Astrocyte (in vitro differentiated cells and primary cell): ENCODE measurements around the gene PTPRN2. TPM values are rescaled to one million over a fixed set of nuclear protein-coding genes. Genes with fewer than 3 reads are reported as not detected.

ENCODE experiments used
- DNase-seq: peaks from one replicate; pipeline ENCODE4 v3.0.0-alpha.2; 2010; ENCODE audit warnings: low read depth
- FAIRE-seq: peaks from 2 replicates; lab custom pipeline; 2011; peaks lifted over from hg19 to GRCh38; lab: Jason Lieb, UNC
- H2AFZ ChIP-seq: 2 replicates; pipeline ENCODE4 v1.6.0; 2012; ENCODE audit warnings: low read depth, low read length, inconsistent platforms
- H3K27ac ChIP-seq: 2 replicates; pipeline ENCODE4 v1.5.1; 2011; ENCODE audit warnings: low read depth, low read length, inconsistent platforms
- H3K27me3 ChIP-seq: 2 replicates; pipeline ENCODE4 v1.6.0; 2011; ENCODE audit warnings: low read length, inconsistent platforms; ENCODE audit not compliant: insufficient read depth
- H3K36me3 ChIP-seq: 2 replicates; pipeline ENCODE4 v1.5.1; 2011; ENCODE audit warnings: low read length, inconsistent platforms; ENCODE audit not compliant: insufficient read depth
- H3K4me1 ChIP-seq: 2 replicates; pipeline ENCODE4 v1.5.1; 2011; ENCODE audit warnings: low read length, inconsistent platforms; ENCODE audit not compliant: insufficient read depth
- H3K4me2 ChIP-seq: 2 replicates; pipeline ENCODE4 v1.6.0; 2012; ENCODE audit warnings: low read length, inconsistent platforms
- H3K4me3 ChIP-seq: 2 replicates; pipeline ENCODE4 v1.5.1; 2011; ENCODE audit warnings: low read depth, mild to moderate bottlenecking, low read length, inconsistent platforms; ENCODE audit not compliant: insufficient read depth
- H3K79me2 ChIP-seq: 2 replicates; pipeline ENCODE4 v1.6.0; 2012; ENCODE audit warnings: mild to moderate bottlenecking, low read length, inconsistent platforms; ENCODE audit not compliant: insufficient read depth
- H3K9ac ChIP-seq: 2 replicates; pipeline ENCODE4 v1.6.0; 2012; ENCODE audit warnings: mild to moderate bottlenecking, low read length, inconsistent platforms
- H3K9me3 ChIP-seq: 2 replicates; pipeline ENCODE4 v1.5.1; 2012; ENCODE audit warnings: low read depth, mild to moderate bottlenecking, low read length, inconsistent platforms; ENCODE audit not compliant: insufficient read depth
- H4K20me1 ChIP-seq: 2 replicates; pipeline ENCODE4 v1.6.0; 2012; ENCODE audit warnings: low read length, inconsistent platforms; ENCODE audit not compliant: insufficient read depth
- H3K27ac Mint-ChIP-seq: one replicate; pipeline ENCODE4 v1.8.0; 2021; ENCODE audit warnings: mild to moderate bottlenecking, mixed read lengths; ENCODE audit not compliant: unreplicated experiment
- H3K27me3 Mint-ChIP-seq: one replicate; pipeline ENCODE4 v1.8.0; 2021; ENCODE audit warnings: low read depth, mixed read lengths; ENCODE audit not compliant: unreplicated experiment
- H3K36me3 Mint-ChIP-seq: one replicate; pipeline ENCODE4 v1.8.0; 2021; ENCODE audit warnings: low read depth, mixed read lengths; ENCODE audit not compliant: unreplicated experiment
- H3K4me1 Mint-ChIP-seq: one replicate; pipeline ENCODE4 v1.8.0; 2021; ENCODE audit warnings: low read depth, mixed read lengths; ENCODE audit not compliant: unreplicated experiment
- H3K4me3 Mint-ChIP-seq: one replicate; pipeline ENCODE4 v1.8.0; 2021; ENCODE audit warnings: mild to moderate bottlenecking, moderate library complexity, mixed read lengths; ENCODE audit not compliant: unreplicated experiment
- H3K9me3 Mint-ChIP-seq: one replicate; pipeline ENCODE4 v1.8.0; 2021; ENCODE audit warnings: mild to moderate bottlenecking, mixed read lengths; ENCODE audit not compliant: unreplicated experiment
- EZH2 ChIP-seq: IDR thresholded peaks from 2 replicates; pipeline ENCODE4 v1.6.1; 2012; ENCODE audit warnings: mild to moderate bottlenecking, low read length, inconsistent platforms; ENCODE audit not compliant: insufficient read depth
- total RNA-seq: library from RNA; stranded (reverse); gene quantifications from 2 replicates; pipeline ENCODE4 v1.2.1, GENCODE V29; 2021
- TF ChIP-seq, protein P1 (sequence below): IDR thresholded peaks from 2 replicates; pipeline ENCODE4 v1.5.1; 2011; ENCODE audit warnings: low read depth, mild to moderate bottlenecking, inconsistent platforms, low read length, moderate library complexity; ENCODE audit not compliant: insufficient read depth

Gene PTPRN2
- total RNA-seq, 1 donor from 2014 or later = 0.09 TPM

DNA sequence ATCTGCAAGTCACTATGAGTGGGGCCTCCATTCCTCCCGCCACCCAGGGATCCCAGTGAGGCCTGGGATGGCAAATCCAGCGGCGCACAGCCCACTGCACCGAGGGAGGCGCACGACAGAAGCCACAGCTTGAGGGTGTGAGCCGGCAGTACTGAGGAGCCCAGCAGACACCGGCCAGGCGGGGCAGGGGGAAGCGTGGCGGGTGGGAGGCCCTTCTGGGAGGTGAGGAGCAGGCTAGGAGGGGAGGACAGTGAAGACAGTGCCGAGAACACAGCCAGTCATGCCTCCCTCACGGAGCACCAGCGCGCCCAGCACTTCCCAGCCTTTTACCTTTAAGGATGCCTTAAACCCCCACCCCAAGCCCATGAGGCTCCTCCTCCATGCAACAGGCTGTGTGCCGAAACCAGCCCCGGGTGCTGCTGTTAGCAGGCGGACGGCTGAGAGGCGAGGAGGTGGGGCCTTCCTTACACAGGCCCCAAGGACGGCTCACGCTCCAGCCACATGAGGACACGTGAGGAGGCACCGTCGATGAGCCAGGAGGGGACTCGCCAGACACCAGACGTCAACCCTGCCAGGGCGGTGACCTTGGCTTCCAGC lies 258.5 kb downstream of the PTPRN2 start:
- H3K4me3 Mint-ChIP-seq = no peak overlapping the region
- Histone ChIP-seq H3K4me3 (no peak overlapping the region), H3K36me3 (no peaks in the 10 kb centered on the region), H4K20me1 (no peaks in the 10 kb centered on the region), H3K27ac (no peak overlapping the region), H3K4me1 (no peaks in the 10 kb centered on the region), H3K4me2 (no peak overlapping the region), H3K79me2 (no peaks in the 10 kb centered on the region), H3K9ac (no peak overlapping the region), H3K27me3 (no peaks in the 10 kb centered on the region), H2AFZ (no peak overlapping the region), H3K9me3 (peaks cover 22% of the 10 kb centered on the region)
- peaks cover 29% of the 10 kb centered on the region for H3K9me3 Mint-ChIP-seq
- no peaks in the 10 kb centered on the region for H3K27me3 Mint-ChIP-seq
- H3K27ac Mint-ChIP-seq = no peak overlapping the region
- DNase-seq = no peak
- FAIRE-seq = no peak
- TF ChIP-seq EZH2 = no peak
- TF ChIP-seq, protein P1, sequence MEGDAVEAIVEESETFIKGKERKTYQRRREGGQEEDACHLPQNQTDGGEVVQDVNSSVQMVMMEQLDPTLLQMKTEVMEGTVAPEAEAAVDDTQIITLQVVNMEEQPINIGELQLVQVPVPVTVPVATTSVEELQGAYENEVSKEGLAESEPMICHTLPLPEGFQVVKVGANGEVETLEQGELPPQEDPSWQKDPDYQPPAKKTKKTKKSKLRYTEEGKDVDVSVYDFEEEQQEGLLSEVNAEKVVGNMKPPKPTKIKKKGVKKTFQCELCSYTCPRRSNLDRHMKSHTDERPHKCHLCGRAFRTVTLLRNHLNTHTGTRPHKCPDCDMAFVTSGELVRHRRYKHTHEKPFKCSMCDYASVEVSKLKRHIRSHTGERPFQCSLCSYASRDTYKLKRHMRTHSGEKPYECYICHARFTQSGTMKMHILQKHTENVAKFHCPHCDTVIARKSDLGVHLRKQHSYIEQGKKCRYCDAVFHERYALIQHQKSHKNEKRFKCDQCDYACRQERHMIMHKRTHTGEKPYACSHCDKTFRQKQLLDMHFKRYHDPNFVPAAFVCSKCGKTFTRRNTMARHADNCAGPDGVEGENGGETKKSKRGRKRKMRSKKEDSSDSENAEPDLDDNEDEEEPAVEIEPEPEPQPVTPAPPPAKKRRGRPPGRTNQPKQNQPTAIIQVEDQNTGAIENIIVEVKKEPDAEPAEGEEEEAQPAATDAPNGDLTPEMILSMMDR = no peak
- H3K36me3 Mint-ChIP-seq = no peaks in the 10 kb centered on the region
- H3K4me1 Mint-ChIP-seq = no peaks in the 10 kb centered on the region

DNA sequence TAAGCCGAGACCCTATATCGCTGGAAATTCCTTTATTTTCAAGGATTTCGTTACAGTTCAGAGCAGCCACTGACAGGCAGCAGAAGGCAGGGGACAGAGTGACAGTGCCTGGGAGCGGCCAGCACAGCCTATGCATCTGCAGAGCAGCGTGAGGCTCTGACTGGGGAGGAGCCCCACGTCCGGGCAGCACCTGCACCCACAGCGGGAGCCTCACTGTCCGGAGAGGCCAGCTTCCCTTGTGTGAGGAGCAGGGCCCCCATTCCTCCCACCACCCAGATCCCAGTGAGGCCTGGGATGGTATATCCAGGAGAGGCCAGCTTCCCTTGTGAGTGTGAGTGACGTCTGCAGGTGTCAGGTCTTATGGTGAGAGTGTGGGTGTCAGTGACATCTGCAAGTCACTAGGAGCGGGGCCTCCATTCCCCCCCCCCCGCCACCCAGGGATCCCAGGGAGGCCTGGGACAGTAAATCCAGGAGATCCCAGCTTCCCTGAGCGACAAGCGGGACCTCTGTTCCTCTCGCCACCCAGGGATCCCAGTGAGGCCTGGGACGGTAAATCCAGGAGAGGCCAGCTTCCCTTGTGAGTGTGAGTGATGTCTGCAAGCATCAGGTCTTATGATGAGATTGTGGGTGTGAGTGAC lies 259.1 kb downstream of the PTPRN2 start:
- Histone ChIP-seq H3K79me2 (no peaks in the 10 kb centered on the region), H3K4me2 (no peak overlapping the region), H3K4me1 (no peaks in the 10 kb centered on the region), H3K27me3 (no peaks in the 10 kb centered on the region), H3K36me3 (no peaks in the 10 kb centered on the region), H2AFZ (no peak overlapping the region), H3K9ac (no peak overlapping the region), H3K27ac (no peak overlapping the region), H3K9me3 (peaks cover 22% of the 10 kb centered on the region), H4K20me1 (no peaks in the 10 kb centered on the region), H3K4me3 (no peak overlapping the region)
- no peak for FAIRE-seq
- no peak for DNase-seq
- Mint-ChIP-seq H3K4me3 (no peak overlapping the region), H3K36me3 (no peaks in the 10 kb centered on the region), H3K9me3 (peaks cover 31% of the 10 kb centered on the region), H3K27me3 (no peaks in the 10 kb centered on the region), H3K4me1 (no peaks in the 10 kb centered on the region), H3K27ac (no peak overlapping the region)
- TF ChIP-seq EZH2 = no peak
- TF ChIP-seq, protein P1 = no peak

DNA sequence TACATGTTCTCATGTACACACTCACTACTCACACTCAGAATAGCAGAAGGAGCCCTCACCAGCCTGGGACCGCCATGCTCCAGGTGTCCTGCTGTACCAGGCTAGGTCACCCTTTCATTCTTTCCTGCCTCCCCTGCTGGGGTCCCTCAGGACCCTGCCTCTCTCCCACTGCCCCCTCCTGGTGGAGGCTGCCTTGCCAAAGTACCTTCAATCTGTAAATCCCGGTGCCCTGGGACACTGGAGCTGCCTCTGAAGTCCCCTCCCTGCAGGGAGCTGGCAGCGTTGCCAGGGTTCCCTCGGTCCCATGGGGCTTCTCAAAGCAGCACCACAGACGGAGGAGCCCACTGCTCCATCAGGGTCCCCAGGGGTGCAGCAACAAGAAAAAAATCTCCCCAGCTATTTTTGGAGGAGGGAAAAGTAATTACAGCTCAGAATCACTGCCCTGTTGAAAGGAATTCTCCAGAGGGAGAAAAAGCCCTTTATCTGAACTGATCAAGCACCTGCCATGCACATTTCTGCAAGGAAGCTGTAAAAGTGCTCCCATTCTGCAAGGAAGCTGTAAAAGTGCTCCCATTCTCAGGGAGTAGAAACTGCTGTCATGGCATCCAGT lies 259.9 kb downstream of the PTPRN2 start:
- H3K36me3 ChIP-seq = no peaks in the 10 kb centered on the region
- no peaks in the 10 kb centered on the region for H3K27me3 ChIP-seq
- H3K27me3 Mint-ChIP-seq = no peaks in the 10 kb centered on the region
- H3K9me3 ChIP-seq = peaks cover 22% of the 10 kb centered on the region
- no peaks in the 10 kb centered on the region for H3K4me1 Mint-ChIP-seq
- H2AFZ ChIP-seq = no peak overlapping the region
- H3K4me3 ChIP-seq = no peak overlapping the region
- no peaks in the 10 kb centered on the region for H4K20me1 ChIP-seq
- H3K4me3 Mint-ChIP-seq = no peak overlapping the region
- no peak overlapping the region for H3K9ac ChIP-seq
- no peaks in the 10 kb centered on the region for H3K4me1 ChIP-seq
- no peak overlapping the region for H3K27ac Mint-ChIP-seq
- H3K4me2 ChIP-seq = no peak overlapping the region
- no peaks in the 10 kb centered on the region for H3K79me2 ChIP-seq
- TF ChIP-seq EZH2 = no peak
- TF ChIP-seq, protein P1 = no peak
- H3K27ac ChIP-seq = no peak overlapping the region
- peaks cover 26% of the 10 kb centered on the region for H3K9me3 Mint-ChIP-seq
- DNase-seq (no peak), FAIRE-seq (no peak)
- no peaks in the 10 kb centered on the region for H3K36me3 Mint-ChIP-seq
